Neural progenitor cell (in vitro differentiated cells): ENCODE results near the gene CHAF1B.

Source experiments
- CTCF ChIP-seq: fragments of 200-600 bp; sonication (generic); IDR thresholded peaks from 2 replicates; pipeline ENCODE4 v1.5.1; 2017; ENCODE audit warnings: antibody characterized with exemption, mild to moderate bottlenecking
- EZH2 ChIP-seq: fragments of 200-600 bp; sonication (generic); IDR thresholded peaks from 2 replicates; pipeline ENCODE4 v1.6.1; 2017; ENCODE audit warnings: antibody characterized with exemption, mild to moderate bottlenecking, moderate library complexity
- EZH2phosphoT487 ChIP-seq: fragments of 200-600 bp; sonication (generic); IDR thresholded peaks from 2 replicates; pipeline ENCODE4 v1.6.1; 2017; ENCODE audit warnings: antibody characterized with exemption

- no peak for TF ChIP-seq CTCF
- no peak for TF ChIP-seq EZH2phosphoT487
- TF ChIP-seq EZH2, result no peak
These were observed 11.8 kb downstream of the CHAF1B start for GRCh38 chr21:36396971-36397370.
